WTC11 (cell line): ENCODE results near the gene WDR31. TPM values are rescaled to one million over a fixed set of nuclear protein-coding genes. Genes with fewer than 3 reads are reported as not detected.

Experiments used
- ATAC-seq: fragments of 200-7000 bp; cut with Tn5 transposase; 2 replicates; pipeline ENCODE4 v1.10.0; 2021; ENCODE audit warnings: mild to moderate bottlenecking, moderate library complexity
- CTCF ChIA-PET: fragments of 300-600 bp; sonication (Branson Sonifier 250); formaldehyde crosslinking; loops from one replicate; lab custom pipeline; 2021; ENCODE audit warnings: antibody characterized with exemption; lab: Charles Lee
- POLR2A ChIA-PET: fragments of 350-600 bp; sonication (Branson Sonifier 250); formaldehyde crosslinking; loops from one replicate; lab custom pipeline; 2021; ENCODE audit warnings: antibody characterized with exemption; lab: Charles Lee
- DNase-seq: peaks from one replicate; pipeline ENCODE4 v3.0.0; 2021; ENCODE audit warnings: low spot score
- H3K27ac Mint-ChIP-seq: 2 replicates; pipeline ENCODE4 v1.8.0; 2021; ENCODE audit warnings: mixed read lengths
- H3K27me3 Mint-ChIP-seq: 2 replicates; pipeline ENCODE4 v1.8.0; 2021; ENCODE audit warnings: low read depth, mild to moderate bottlenecking, moderate library complexity, mixed read lengths
- H3K36me3 Mint-ChIP-seq: 2 replicates; pipeline ENCODE4 v1.8.0; 2021; ENCODE audit warnings: mixed read lengths
- H3K4me1 Mint-ChIP-seq: 2 replicates; pipeline ENCODE4 v1.8.0; 2022; ENCODE audit warnings: mixed read lengths
- H3K4me3 Mint-ChIP-seq: 2 replicates; pipeline ENCODE4 v1.8.0; 2021; ENCODE audit warnings: mild to moderate bottlenecking, moderate library complexity, mixed read lengths
- H3K9me3 Mint-ChIP-seq: 2 replicates; pipeline ENCODE4 v1.8.0; 2021; ENCODE audit warnings: mixed read lengths
- CBFB ChIP-seq: sonication (generic); formaldehyde crosslinking; IDR thresholded peaks from 2 replicates; pipeline ENCODE4 v1.8.1; 2022; ENCODE audit warnings: mild to moderate bottlenecking, low read depth, missing genetic modification reagents
- CREM ChIP-seq: sonication (generic); formaldehyde crosslinking; IDR thresholded peaks from 2 replicates; pipeline ENCODE4 v1.8.1; 2022; ENCODE audit warnings: mild to moderate bottlenecking, missing genetic modification reagents, moderate library complexity
- ESRRA ChIP-seq: sonication (generic); formaldehyde crosslinking; IDR thresholded peaks from 2 replicates; pipeline ENCODE4 v1.8.1; 2022; ENCODE audit warnings: mild to moderate bottlenecking, missing genetic modification reagents, borderline replicate concordance
- FOXP1 ChIP-seq: sonication (generic); formaldehyde crosslinking; IDR thresholded peaks from 2 replicates; pipeline ENCODE4 v1.8.0; 2022; ENCODE audit warnings: missing genetic modification reagents, mild to moderate bottlenecking, moderate library complexity, borderline replicate concordance
- GTF2I ChIP-seq: fragments of 250-450 bp; sonication (Bioruptor Pico); conservative IDR thresholded peaks from 2 replicates; pipeline ENCODE4 v1.4.0; 2021; ENCODE audit warnings: mild to moderate bottlenecking
- SMAD3 ChIP-seq: sonication (generic); formaldehyde crosslinking; IDR thresholded peaks from 2 replicates; pipeline ENCODE4 v1.8.0; 2022; ENCODE audit warnings: missing genetic modification reagents, mild to moderate bottlenecking, borderline replicate concordance
- SP1 ChIP-seq: sonication (generic); formaldehyde crosslinking; conservative IDR thresholded peaks from 2 replicates; pipeline ENCODE4 v1.8.1; 2022; ENCODE audit warnings: missing genetic modification reagents
- TP53 ChIP-seq: sonication (generic); formaldehyde crosslinking; IDR thresholded peaks from 2 replicates; pipeline ENCODE4 v1.8.1; 2023; ENCODE audit warnings: mild to moderate bottlenecking, missing genetic modification reagents
- ZNF232 ChIP-seq: sonication (generic); formaldehyde crosslinking; IDR thresholded peaks from 2 replicates; pipeline ENCODE4 v1.8.0; 2022; ENCODE audit warnings: mild to moderate bottlenecking, missing genetic modification reagents
- ZNF416 ChIP-seq: fragments of 250-450 bp; sonication (Bioruptor Pico); IDR thresholded peaks from 2 replicates; pipeline ENCODE4 v1.9.0; 2021; ENCODE audit warnings: mild to moderate bottlenecking, inconsistent platforms
- total RNA-seq: library from RNA; stranded (reverse); gene quantifications from 3 replicates; pipeline ENCODE4 v1.2.3, GENCODE V29; 2021
- TF ChIP-seq, protein P1 (sequence below): sonication (generic); formaldehyde crosslinking; IDR thresholded peaks from 2 replicates; pipeline ENCODE4 v1.8.0; 2022; ENCODE audit warnings: mild to moderate bottlenecking, missing genetic modification reagents
- TF ChIP-seq, protein P2 (sequence below): sonication (generic); formaldehyde crosslinking; IDR thresholded peaks from 2 replicates; pipeline ENCODE4 v1.8.0; 2022; ENCODE audit warnings: mild to moderate bottlenecking, missing genetic modification reagents
- TF ChIP-seq, protein P3 (sequence below): fragments of 250-450 bp; sonication (Bioruptor Pico); IDR thresholded peaks from 2 replicates; pipeline ENCODE4 v2.1.2; 2022; ENCODE audit warnings: mild to moderate bottlenecking, moderate library complexity
- TF ChIP-seq, protein P4 (sequence below): sonication (generic); formaldehyde crosslinking; IDR thresholded peaks from 2 replicates; pipeline ENCODE4 v1.8.1; 2023; ENCODE audit warnings: mild to moderate bottlenecking, moderate library complexity, missing genetic modification reagents
- TF ChIP-seq, protein P5 (sequence below): sonication (generic); formaldehyde crosslinking; IDR thresholded peaks from 2 replicates; pipeline ENCODE4 v1.8.1; 2022; ENCODE audit warnings: mild to moderate bottlenecking, missing genetic modification reagents, moderate library complexity, borderline replicate concordance
- TF ChIP-seq, protein P6 (sequence below): sonication (generic); formaldehyde crosslinking; IDR thresholded peaks from 2 replicates; pipeline ENCODE4 v1.8.1; 2023; ENCODE audit warnings: mild to moderate bottlenecking, missing genetic modification reagents, borderline replicate concordance
- TF ChIP-seq, protein P7 (sequence below): sonication (generic); formaldehyde crosslinking; IDR thresholded peaks from 2 replicates; pipeline ENCODE4 v1.8.1; 2022; ENCODE audit warnings: mild to moderate bottlenecking, moderate library complexity, missing genetic modification reagents

The WDR31 gene
- total RNA-seq, 1 experiment from 2014 or later: 0.37 TPM

DNA sequence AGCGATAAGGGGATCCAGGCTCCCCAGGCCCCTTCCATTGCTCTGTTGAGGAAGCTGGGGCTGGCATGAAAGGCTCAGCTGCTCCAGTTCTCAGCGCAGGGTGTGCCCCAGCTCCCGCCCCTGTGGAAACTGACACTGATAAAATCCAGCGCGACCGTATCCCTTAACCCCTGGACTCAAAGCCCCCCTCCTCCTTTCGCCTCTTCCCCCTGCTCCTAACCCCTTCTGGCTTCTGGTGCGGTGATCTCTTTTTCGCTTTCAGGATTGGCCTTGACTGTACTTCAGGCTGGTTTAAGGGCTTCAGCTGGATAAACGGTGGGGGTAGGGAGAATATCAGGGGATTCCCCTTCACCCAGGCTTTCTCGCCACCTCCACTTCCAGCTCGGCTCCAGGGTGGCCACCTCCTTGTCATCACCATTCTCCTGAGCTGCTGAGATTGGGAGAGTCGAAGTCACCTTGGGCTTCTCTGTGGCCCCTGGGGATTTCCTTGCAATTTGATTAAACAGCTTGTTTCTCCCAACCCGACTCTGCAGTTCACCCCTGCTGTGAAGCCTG is 10.1 kb upstream of the WDR31 start:
- ChIA-PET CTCF (interaction anchor here (0.9 to 3.0 kb wide), 10 partner anchors 10 to 305 kb away, joined by 3 to 16 read pairs (median 4); partner anchors contain the start of genes ALAD, C9orf43, CDC26 and POLE3), POLR2A (interaction anchor here (0.6 to 1.5 kb wide), 4 partner anchors 10 to 61 kb away, joined by 3 to 15 read pairs (median 4); partner anchors contain the start of genes HDHD3 and WDR31)
- H3K36me3 Mint-ChIP-seq: no peaks in the 10 kb centered on the region
- peaks cover 36% of the 10 kb centered on the region for H3K27me3 Mint-ChIP-seq
- TF ChIP-seq SMAD3 (no peak), GTF2I (CRISPR knock-in tag) (no peak), CBFB (CRISPR knock-in tag) (no peak), ZNF232 (CRISPR knock-in tag) (no peak)
- TF ChIP-seq, protein P1, sequence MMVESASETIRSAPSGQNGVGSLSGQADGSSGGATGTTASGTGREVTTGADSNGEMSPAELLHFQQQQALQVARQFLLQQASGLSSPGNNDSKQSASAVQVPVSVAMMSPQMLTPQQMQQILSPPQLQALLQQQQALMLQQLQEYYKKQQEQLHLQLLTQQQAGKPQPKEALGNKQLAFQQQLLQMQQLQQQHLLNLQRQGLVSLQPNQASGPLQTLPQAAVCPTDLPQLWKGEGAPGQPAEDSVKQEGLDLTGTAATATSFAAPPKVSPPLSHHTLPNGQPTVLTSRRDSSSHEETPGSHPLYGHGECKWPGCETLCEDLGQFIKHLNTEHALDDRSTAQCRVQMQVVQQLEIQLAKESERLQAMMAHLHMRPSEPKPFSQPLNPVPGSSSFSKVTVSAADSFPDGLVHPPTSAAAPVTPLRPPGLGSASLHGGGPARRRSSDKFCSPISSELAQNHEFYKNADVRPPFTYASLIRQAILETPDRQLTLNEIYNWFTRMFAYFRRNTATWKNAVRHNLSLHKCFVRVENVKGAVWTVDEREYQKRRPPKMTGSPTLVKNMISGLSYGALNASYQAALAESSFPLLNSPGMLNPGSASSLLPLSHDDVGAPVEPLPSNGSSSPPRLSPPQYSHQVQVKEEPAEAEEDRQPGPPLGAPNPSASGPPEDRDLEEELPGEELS (CRISPR knock-in tag): no peak
- TF ChIP-seq, protein P2, sequence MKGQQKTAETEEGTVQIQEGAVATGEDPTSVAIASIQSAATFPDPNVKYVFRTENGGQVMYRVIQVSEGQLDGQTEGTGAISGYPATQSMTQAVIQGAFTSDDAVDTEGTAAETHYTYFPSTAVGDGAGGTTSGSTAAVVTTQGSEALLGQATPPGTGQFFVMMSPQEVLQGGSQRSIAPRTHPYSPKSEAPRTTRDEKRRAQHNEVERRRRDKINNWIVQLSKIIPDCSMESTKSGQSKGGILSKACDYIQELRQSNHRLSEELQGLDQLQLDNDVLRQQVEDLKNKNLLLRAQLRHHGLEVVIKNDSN: no peak
- H3K27ac Mint-ChIP-seq: no peak overlapping the region
- DNase-seq: no peak
- H3K9me3 Mint-ChIP-seq: no peaks in the 10 kb centered on the region
- ATAC-seq: no peak
- peak overlapping the region; percentile 83 for H3K4me3 Mint-ChIP-seq
- peaks cover 19% of the 10 kb centered on the region for H3K4me1 Mint-ChIP-seq

DNA sequence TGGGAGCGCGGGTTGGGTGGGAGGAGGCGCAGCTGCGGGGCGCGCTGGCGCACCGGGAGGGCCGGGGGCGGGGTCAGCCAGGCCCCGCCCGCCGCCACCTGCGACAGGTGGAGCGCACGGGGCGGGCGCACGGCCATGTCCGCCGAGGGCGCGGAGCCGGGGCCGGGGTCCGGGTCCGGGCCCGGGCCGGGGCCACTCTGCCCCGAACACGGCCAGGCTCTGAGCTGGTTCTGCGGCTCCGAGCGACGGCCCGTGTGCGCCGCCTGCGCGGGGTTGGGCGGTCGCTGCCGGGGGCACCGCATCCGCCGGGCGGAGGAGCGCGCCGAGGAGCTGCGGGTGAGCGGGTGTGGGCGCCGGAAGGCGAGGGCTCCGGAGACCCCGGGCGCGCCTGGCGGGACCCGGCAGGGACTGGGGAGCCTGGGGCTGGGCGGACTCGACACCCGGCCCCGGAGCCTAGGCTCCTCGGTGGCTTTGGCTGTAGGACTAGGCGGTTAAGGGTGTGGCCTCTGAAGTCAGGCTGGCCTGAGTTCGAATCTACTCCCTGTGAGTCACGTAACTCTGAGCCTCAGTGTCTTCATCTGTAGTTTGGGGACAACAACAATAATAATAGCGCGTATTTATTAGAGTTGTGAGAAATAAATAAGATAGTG is 9.5 kb upstream of the WDR31 start, which contains the start of gene BSPRY:
TSS of gene BSPRY (plus strand) at position 97 of the 650 bp plus-strand sequence. CDS start at position 136, 39 bp downstream.
- Mint-ChIP-seq H3K27me3 (peaks cover 39% of the 10 kb centered on the region), H3K36me3 (no peaks in the 10 kb centered on the region), H3K4me3 (peak within 1 kb of the TSS; percentile 83), H3K9me3 (no peaks in the 10 kb centered on the region), H3K27ac (no peak within 1 kb of the TSS), H3K4me1 (peaks cover 19% of the 10 kb centered on the region)
- peak; percentile 88 for ATAC-seq
- ChIA-PET POLR2A (interaction anchor here (0.6 to 1.5 kb wide), 3 partner anchors 10 to 62 kb away, joined by 3 to 15 read pairs (median 3); partner anchors contain the start of genes HDHD3 and WDR31), CTCF (interaction anchor here (0.8 to 3.0 kb wide), 10 partner anchors 9 to 306 kb away, joined by 3 to 16 read pairs (median 4); partner anchors contain the start of genes ALAD, C9orf43, CDC26 and POLE3)
- DNase-seq: peak; percentile 35
- TF ChIP-seq, protein P1 (CRISPR knock-in tag): peak; percentile 46; the same call in 1 of the 2 replicates
- TF ChIP-seq ESRRA (CRISPR knock-in tag) (no peak), ZNF416 (CRISPR knock-in tag) (peak; percentile 78; the same call in 1 of the 2 replicates), FOXP1 (CRISPR knock-in tag) (peak; percentile 49; the same call in 1 of the 2 replicates), SP1 (CRISPR knock-in tag) (peak; percentile 68), TP53 (CRISPR knock-in tag) (peak; percentile 67; the same call in 1 of the 2 replicates), CREM (CRISPR knock-in tag) (peak; percentile 47; the same call in 1 of the 2 replicates), GTF2I (CRISPR knock-in tag) (peak; percentile 92)
- TF ChIP-seq, protein P3, sequence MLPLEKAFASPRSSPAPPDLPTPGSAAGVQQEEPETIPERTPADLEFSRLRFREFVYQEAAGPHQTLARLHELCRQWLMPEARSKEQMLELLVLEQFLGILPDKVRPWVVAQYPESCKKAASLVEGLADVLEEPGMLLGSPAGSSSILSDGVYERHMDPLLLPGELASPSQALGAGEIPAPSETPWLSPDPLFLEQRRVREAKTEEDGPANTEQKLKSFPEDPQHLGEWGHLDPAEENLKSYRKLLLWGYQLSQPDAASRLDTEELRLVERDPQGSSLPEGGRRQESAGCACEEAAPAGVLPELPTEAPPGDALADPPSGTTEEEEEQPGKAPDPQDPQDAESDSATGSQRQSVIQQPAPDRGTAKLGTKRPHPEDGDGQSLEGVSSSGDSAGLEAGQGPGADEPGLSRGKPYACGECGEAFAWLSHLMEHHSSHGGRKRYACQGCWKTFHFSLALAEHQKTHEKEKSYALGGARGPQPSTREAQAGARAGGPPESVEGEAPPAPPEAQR (CRISPR knock-in tag): no peak
- TF ChIP-seq, protein P4, sequence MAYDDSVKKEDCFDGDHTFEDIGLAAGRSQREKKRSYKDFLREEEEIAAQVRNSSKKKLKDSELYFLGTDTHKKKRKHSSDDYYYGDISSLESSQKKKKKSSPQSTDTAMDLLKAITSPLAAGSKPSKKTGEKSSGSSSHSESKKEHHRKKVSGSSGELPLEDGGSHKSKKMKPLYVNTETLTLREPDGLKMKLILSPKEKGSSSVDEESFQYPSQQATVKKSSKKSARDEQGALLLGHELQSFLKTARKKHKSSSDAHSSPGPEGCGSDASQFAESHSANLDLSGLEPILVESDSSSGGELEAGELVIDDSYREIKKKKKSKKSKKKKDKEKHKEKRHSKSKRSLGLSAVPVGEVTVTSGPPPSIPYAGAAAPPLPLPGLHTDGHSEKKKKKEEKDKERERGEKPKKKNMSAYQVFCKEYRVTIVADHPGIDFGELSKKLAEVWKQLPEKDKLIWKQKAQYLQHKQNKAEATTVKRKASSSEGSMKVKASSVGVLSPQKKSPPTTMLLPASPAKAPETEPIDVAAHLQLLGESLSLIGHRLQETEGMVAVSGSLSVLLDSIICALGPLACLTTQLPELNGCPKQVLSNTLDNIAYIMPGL (CRISPR knock-in tag): 0 out of 2 replicates have a peak, but pooled peaks have one; percentile 59
- TF ChIP-seq, protein P5, sequence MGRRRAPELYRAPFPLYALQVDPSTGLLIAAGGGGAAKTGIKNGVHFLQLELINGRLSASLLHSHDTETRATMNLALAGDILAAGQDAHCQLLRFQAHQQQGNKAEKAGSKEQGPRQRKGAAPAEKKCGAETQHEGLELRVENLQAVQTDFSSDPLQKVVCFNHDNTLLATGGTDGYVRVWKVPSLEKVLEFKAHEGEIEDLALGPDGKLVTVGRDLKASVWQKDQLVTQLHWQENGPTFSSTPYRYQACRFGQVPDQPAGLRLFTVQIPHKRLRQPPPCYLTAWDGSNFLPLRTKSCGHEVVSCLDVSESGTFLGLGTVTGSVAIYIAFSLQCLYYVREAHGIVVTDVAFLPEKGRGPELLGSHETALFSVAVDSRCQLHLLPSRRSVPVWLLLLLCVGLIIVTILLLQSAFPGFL (CRISPR knock-in tag): no peak
- TF ChIP-seq, protein P6, sequence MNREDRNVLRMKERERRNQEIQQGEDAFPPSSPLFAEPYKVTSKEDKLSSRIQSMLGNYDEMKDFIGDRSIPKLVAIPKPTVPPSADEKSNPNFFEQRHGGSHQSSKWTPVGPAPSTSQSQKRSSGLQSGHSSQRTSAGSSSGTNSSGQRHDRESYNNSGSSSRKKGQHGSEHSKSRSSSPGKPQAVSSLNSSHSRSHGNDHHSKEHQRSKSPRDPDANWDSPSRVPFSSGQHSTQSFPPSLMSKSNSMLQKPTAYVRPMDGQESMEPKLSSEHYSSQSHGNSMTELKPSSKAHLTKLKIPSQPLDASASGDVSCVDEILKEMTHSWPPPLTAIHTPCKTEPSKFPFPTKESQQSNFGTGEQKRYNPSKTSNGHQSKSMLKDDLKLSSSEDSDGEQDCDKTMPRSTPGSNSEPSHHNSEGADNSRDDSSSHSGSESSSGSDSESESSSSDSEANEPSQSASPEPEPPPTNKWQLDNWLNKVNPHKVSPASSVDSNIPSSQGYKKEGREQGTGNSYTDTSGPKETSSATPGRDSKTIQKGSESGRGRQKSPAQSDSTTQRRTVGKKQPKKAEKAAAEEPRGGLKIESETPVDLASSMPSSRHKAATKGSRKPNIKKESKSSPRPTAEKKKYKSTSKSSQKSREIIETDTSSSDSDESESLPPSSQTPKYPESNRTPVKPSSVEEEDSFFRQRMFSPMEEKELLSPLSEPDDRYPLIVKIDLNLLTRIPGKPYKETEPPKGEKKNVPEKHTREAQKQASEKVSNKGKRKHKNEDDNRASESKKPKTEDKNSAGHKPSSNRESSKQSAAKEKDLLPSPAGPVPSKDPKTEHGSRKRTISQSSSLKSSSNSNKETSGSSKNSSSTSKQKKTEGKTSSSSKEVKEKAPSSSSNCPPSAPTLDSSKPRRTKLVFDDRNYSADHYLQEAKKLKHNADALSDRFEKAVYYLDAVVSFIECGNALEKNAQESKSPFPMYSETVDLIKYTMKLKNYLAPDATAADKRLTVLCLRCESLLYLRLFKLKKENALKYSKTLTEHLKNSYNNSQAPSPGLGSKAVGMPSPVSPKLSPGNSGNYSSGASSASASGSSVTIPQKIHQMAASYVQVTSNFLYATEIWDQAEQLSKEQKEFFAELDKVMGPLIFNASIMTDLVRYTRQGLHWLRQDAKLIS (CRISPR knock-in tag): no peak
- TF ChIP-seq, protein P7, sequence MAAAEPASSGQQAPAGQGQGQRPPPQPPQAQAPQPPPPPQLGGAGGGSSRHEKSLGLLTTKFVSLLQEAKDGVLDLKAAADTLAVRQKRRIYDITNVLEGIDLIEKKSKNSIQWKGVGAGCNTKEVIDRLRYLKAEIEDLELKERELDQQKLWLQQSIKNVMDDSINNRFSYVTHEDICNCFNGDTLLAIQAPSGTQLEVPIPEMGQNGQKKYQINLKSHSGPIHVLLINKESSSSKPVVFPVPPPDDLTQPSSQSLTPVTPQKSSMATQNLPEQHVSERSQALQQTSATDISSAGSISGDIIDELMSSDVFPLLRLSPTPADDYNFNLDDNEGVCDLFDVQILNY: peak; percentile 46; the same call in 1 of the 2 replicates
